IMR-90 (cell line): ENCODE measurements around the gene OPTN. TPM values are rescaled to one million over a fixed set of nuclear protein-coding genes. Genes with fewer than 3 reads are reported as not detected.

ENCODE experiments used
- ATAC-seq: fragments of 200-7000 bp; cut with Tn5 transposase; 2 replicates; pipeline ENCODE4 v1.9.1; 2020; ENCODE audit warnings: low read depth, mild to moderate bottlenecking, moderate library complexity
- BruUV-seq: library from RNA; stranded (reverse); fragments of 400-500 nt; replicated peaks from 2 replicates; lab custom pipeline; 2021; lab: Mats Ljungman, UMichigan
- CTCF ChIA-PET: fragments of 300-600 bp; formaldehyde crosslinking; extraction: SDS; loops from one replicate; lab custom pipeline; 2021; ENCODE audit warnings: antibody characterized with exemption; lab: Yijun Ruan, JAX
- POLR2A ChIA-PET: fragments of 300-600 bp; sonication (Branson Sonifier 250); formaldehyde crosslinking; loops from one replicate; lab custom pipeline; 2022; ENCODE audit warnings: antibody characterized with exemption; ENCODE audit not compliant: unreplicated experiment; lab: Charles Lee
- DNase-seq: peaks from one replicate; pipeline ENCODE4 v3.0.0; 2013
- H2AFZ ChIP-seq: replicated peaks from 2 replicates; pipeline ENCODE3; 2013; ENCODE audit warnings: low read length, mild to moderate bottlenecking; ENCODE audit not compliant: poor library complexity
- H2AK5ac ChIP-seq: 2 replicates; pipeline ENCODE4 v1.6.1; 2013; ENCODE audit warnings: low read depth, low read length, inconsistent platforms
- H2AK9ac ChIP-seq: replicated peaks from 2 replicates; pipeline ENCODE3; 2013; ENCODE audit warnings: mild to moderate bottlenecking, low read depth, low read length, moderate library complexity; ENCODE audit not compliant: poor library complexity
- H2BK120ac ChIP-seq: 2 replicates; pipeline ENCODE4 v1.6.1; 2013; ENCODE audit warnings: low read depth, low read length, inconsistent platforms
- H2BK15ac ChIP-seq: 3 replicates; pipeline ENCODE4 v1.6.1; 2013; ENCODE audit warnings: low read depth, low read length, inconsistent platforms
- H2BK20ac ChIP-seq: 2 replicates; pipeline ENCODE4 v1.6.1; 2013; ENCODE audit warnings: low read depth, mild to moderate bottlenecking, inconsistent platforms, low read length, moderate library complexity
- H2BK5ac ChIP-seq: 2 replicates; pipeline ENCODE4 v1.6.1; 2013; ENCODE audit warnings: mild to moderate bottlenecking, low read depth, low read length, inconsistent platforms; ENCODE audit not compliant: poor library complexity, severe bottlenecking
- H3K14ac ChIP-seq: replicated peaks from 2 replicates; pipeline ENCODE4 v1.6.1; 2013; ENCODE audit warnings: low read depth, low read length, inconsistent platforms
- H3K18ac ChIP-seq: 2 replicates; pipeline ENCODE4 v1.6.1; 2013; ENCODE audit warnings: low read depth, low read length, control low read depth
- H3K23ac ChIP-seq: 2 replicates; pipeline ENCODE4 v1.6.1; 2013; ENCODE audit warnings: low read depth, low read length, inconsistent platforms
- H3K27ac ChIP-seq: 2 replicates; pipeline ENCODE4 v1.5.1; 2013; ENCODE audit warnings: mild to moderate bottlenecking, control low read depth, low read length; ENCODE audit not compliant: insufficient read depth
- H3K27me3 ChIP-seq: 2 replicates; pipeline ENCODE4 v1.6.1; 2013; ENCODE audit warnings: low read length; ENCODE audit not compliant: control insufficient read depth, insufficient read depth
- H3K36me3 ChIP-seq: 2 replicates; pipeline ENCODE4 v1.6.1; 2013; ENCODE audit warnings: low read length, mixed read lengths; ENCODE audit not compliant: control insufficient read depth, insufficient read depth
- H3K4ac ChIP-seq: 2 replicates; pipeline ENCODE4 v1.6.1; 2013; ENCODE audit warnings: low read depth, low read length, inconsistent platforms
- H3K4me1 ChIP-seq: 2 replicates; pipeline ENCODE4 v1.6.1; 2013; ENCODE audit warnings: low read length, mixed read lengths; ENCODE audit not compliant: control insufficient read depth, insufficient read depth
- H3K4me2 ChIP-seq: 2 replicates; pipeline ENCODE4 v1.6.1; 2013; ENCODE audit warnings: low read depth, mild to moderate bottlenecking, control low read depth, low read length, moderate library complexity
- H3K4me3 ChIP-seq: 2 replicates; pipeline ENCODE4 v1.5.1; 2013; ENCODE audit warnings: low read depth, mild to moderate bottlenecking, control low read depth, low read length, moderate library complexity; ENCODE audit not compliant: insufficient read depth
- H3K56ac ChIP-seq: 2 replicates; pipeline ENCODE4 v1.6.1; 2013; ENCODE audit warnings: low read length, inconsistent platforms; ENCODE audit not compliant: insufficient read depth; ENCODE audit errors: extremely low read depth
- H3K79me1 ChIP-seq, 2 experiments: 2 replicates each; pipeline ENCODE4 v1.6.1; 2013; ENCODE audit warnings: low read length in 2 of 2, inconsistent platforms in 1 of 2, low read depth in 1 of 2
- H3K9ac ChIP-seq: 2 replicates; pipeline ENCODE4 v1.6.1; 2013; ENCODE audit warnings: low read depth, low read length, control low read depth
- H3K9me1 ChIP-seq: 2 replicates; pipeline ENCODE4 v1.6.1; 2013; ENCODE audit warnings: low read length, inconsistent platforms; ENCODE audit not compliant: insufficient read depth
- H3K9me3 ChIP-seq: 2 replicates; pipeline ENCODE4 v1.6.1; 2013; ENCODE audit warnings: low read length; ENCODE audit not compliant: control insufficient read depth, insufficient read depth
- H4K20me1 ChIP-seq: 2 replicates; pipeline ENCODE4 v1.6.1; 2013; ENCODE audit warnings: low read length, inconsistent platforms; ENCODE audit not compliant: insufficient read depth
- H4K5ac ChIP-seq: 2 replicates; pipeline ENCODE4 v1.6.1; 2013; ENCODE audit warnings: mild to moderate bottlenecking, low read depth, low read length, control low read depth
- H4K8ac ChIP-seq, 2 experiments: 2 replicates each; pipeline ENCODE4 v1.6.1; 2013; ENCODE audit warnings: low read depth in 2 of 2, low read length in 2 of 2, control low read depth in 1 of 2, inconsistent platforms in 1 of 2
- H4K91ac ChIP-seq: 2 replicates; pipeline ENCODE4 v1.6.1; 2013; ENCODE audit warnings: low read depth, low read length, inconsistent platforms; ENCODE audit not compliant: insufficient read depth
- BHLHE40 ChIP-seq: fragments of 150-350 bp; IDR thresholded peaks from 2 replicates; pipeline ENCODE4 v1.6.1; 2016; ENCODE audit warnings: mild to moderate bottlenecking, low read depth, low read length
- CEBPB ChIP-seq: IDR thresholded peaks from 2 replicates; pipeline ENCODE4 v1.6.1; 2012; ENCODE audit warnings: low read depth, low read length, improper control_type of control experiment
- CHD1 ChIP-seq: IDR thresholded peaks from 2 replicates; pipeline ENCODE4 v1.6.1; 2012; ENCODE audit warnings: low read depth, low read length, improper control_type of control experiment
- CTCF ChIP-seq: conservative IDR thresholded peaks from 2 replicates; pipeline ENCODE4 v1.5.1; 2012; ENCODE audit warnings: mild to moderate bottlenecking, low read depth, low read length, improper control_type of control experiment
- MAZ ChIP-seq: IDR thresholded peaks from 2 replicates; pipeline ENCODE4 v1.6.1; 2012; ENCODE audit warnings: low read depth, mild to moderate bottlenecking, low read length, improper control_type of control experiment, moderate library complexity, borderline replicate concordance
- NFE2L2 ChIP-seq: fragments of 150-350 bp; IDR thresholded peaks from 2 replicates; pipeline ENCODE4 v1.6.1; 2016; ENCODE audit warnings: low read depth, mild to moderate bottlenecking, low read length
- POLR2A ChIP-seq: IDR thresholded peaks from 2 replicates; pipeline ENCODE4 v1.6.1; 2012; ENCODE audit warnings: mild to moderate bottlenecking, low read depth, low read length
- RFX5 ChIP-seq: IDR thresholded peaks from 2 replicates; pipeline ENCODE4 v1.8.0; 2012; ENCODE audit warnings: low read depth, mild to moderate bottlenecking, low read length, moderate library complexity
- SMC3 ChIP-seq: fragments of 150-350 bp; IDR thresholded peaks from 2 replicates; pipeline ENCODE4 v1.6.1; 2016; ENCODE audit warnings: low read depth, mild to moderate bottlenecking, antibody characterized with exemption, low read length, moderate library complexity
- WGBS, 2 experiments: methylation state at CpG; one replicate each; pipeline versions ENCODE4 v1.1.5 to v1.1.7; 2013; ENCODE audit warnings: missing lambda C conversion rate in 2 of 2; ENCODE audit not compliant: insufficient read length in 1 of 2; ENCODE audit errors: extremely low coverage in 2 of 2; 5-methylcytosine and 5-hydroxymethylcytosine counted together
- dilution Hi-C: fragments of 300-500 bp; cut with HindIII; formaldehyde crosslinking; loops from one replicate; pipeline ENCODE4 v1.14.3; 2018; ENCODE audit warnings: low sequenced_read_pairs; ENCODE audit not compliant: unreplicated experiment
- in situ Hi-C: fragments of 300-500 bp; cut with MboI; formaldehyde crosslinking; loops from 3 replicates; pipeline ENCODE4 v1.14.3; 2019; ENCODE audit warnings: low sequenced_read_pairs, inconsistent platforms, mixed read lengths
- intact Hi-C: fragments of 100-400 bp; cut with micrococcal nuclease; formaldehyde crosslinking; loops from 2 replicates; pipeline ENCODE4 v1.10.0; 2022
- polyA plus RNA-seq, 3 experiments: library from polyadenylated mRNA; depleted of rRNA; stranded (reverse); fragments of >200 nt; gene quantifications; 2 replicates each; pipeline ENCODE4 v1.2.3, GENCODE V29; 2012; ENCODE audit warnings: low replicate concordance in 1 of 3
- total RNA-seq: library from RNA; depleted of rRNA; stranded (reverse); fragments of >200 nt; gene quantifications from 2 replicates; pipeline ENCODE4 v1.2.3, GENCODE V29; 2012
- TF ChIP-seq, protein P1 (sequence below): fragments of 150-350 bp; IDR thresholded peaks from 2 replicates; pipeline ENCODE4 v1.6.1; 2017; ENCODE audit warnings: mild to moderate bottlenecking, antibody characterized with exemption, low read length, low read depth

The OPTN gene
- total and polyA plus RNA-seq, 2 of the 4 experiments (the other 2 are of a cell fraction): 34.8 to 41.4 TPM

- Histone ChIP-seq H3K18ac (no peak overlapping the region), H3K4me1 (peaks cover 5% of the 10 kb centered on the region), H3K14ac (no peak overlapping the region), H3K79me1 (no peaks in the 10 kb centered on the region), H3K36me3 (no peaks in the 10 kb centered on the region), H3K9me3 (peaks cover 2% of the 10 kb centered on the region; the same call in 1 of the 2 replicates), H2AFZ (no peak overlapping the region), H4K20me1 (peaks cover 3% of the 10 kb centered on the region; the same call in 1 of the 2 replicates), H3K9me1 (peaks cover 6% of the 10 kb centered on the region; the same call in 1 of the 2 replicates), H2AK9ac (no peak overlapping the region), H2BK5ac (no peak overlapping the region), H2BK120ac (no peak overlapping the region), H4K8ac (no peak overlapping the region), H2BK20ac (no peak overlapping the region), H3K23ac (no peak overlapping the region), H4K91ac (no peak overlapping the region), H3K4ac (no peak overlapping the region), H4K5ac (no peak overlapping the region), H3K27me3 (no peaks in the 10 kb centered on the region), H3K9ac (no peak overlapping the region), H3K4me3 (no peak overlapping the region), H2BK15ac (no peak overlapping the region), H2AK5ac (no peak overlapping the region), H3K4me2 (no peak overlapping the region), H3K56ac (no peak overlapping the region), H3K27ac (no peak overlapping the region)
- ChIA-PET POLR2A (no interaction called here), CTCF (no interaction called here)
- in situ Hi-C loops (no loop called here), intact Hi-C loops (no loop called here), dilution Hi-C loops (no loop called here)
- DNase-seq (no peak), ATAC-seq (no peak)
- WGBS, 2 experiments: 83% methylated on average over 1 of the region's 7 CpGs; no CpG with 5 or more reads in 1 of the 2 experiments
- no TSS peak for BruUV-seq
- no peak for TF ChIP-seq CHD1
- TF ChIP-seq BHLHE40: no peak
- TF ChIP-seq, protein P1, sequence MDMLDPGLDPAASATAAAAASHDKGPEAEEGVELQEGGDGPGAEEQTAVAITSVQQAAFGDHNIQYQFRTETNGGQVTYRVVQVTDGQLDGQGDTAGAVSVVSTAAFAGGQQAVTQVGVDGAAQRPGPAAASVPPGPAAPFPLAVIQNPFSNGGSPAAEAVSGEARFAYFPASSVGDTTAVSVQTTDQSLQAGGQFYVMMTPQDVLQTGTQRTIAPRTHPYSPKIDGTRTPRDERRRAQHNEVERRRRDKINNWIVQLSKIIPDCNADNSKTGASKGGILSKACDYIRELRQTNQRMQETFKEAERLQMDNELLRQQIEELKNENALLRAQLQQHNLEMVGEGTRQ: no peak
- no peak for TF ChIP-seq SMC3
- no peak for TF ChIP-seq NFE2L2
- TF ChIP-seq MAZ: no peak
- TF ChIP-seq POLR2A: no peak
- TF ChIP-seq CEBPB: no peak
- TF ChIP-seq CTCF: no peak
- TF ChIP-seq RFX5: no peak
Observed at GRCh38 chr10:13092291-13093102, 7.5 kb upstream of the OPTN start.
